GM18505 (cell line): ENCODE results near the gene TEX13D.

ENCODE experiments used
- ATAC-seq: cut with Tn5 transposase; IDR thresholded peaks from one replicate; pipeline ENCODE4 v1.9.1; 2021; ENCODE audit not compliant: unreplicated experiment
- POLR2A ChIP-seq: IDR thresholded peaks from 4 replicates; pipeline ENCODE4 v1.6.1; 2011; ENCODE audit warnings: borderline replicate concordance; ENCODE audit not compliant: insufficient read depth, insufficient read length; ENCODE audit errors: extremely low read depth

Gene TEX13D

DNA sequence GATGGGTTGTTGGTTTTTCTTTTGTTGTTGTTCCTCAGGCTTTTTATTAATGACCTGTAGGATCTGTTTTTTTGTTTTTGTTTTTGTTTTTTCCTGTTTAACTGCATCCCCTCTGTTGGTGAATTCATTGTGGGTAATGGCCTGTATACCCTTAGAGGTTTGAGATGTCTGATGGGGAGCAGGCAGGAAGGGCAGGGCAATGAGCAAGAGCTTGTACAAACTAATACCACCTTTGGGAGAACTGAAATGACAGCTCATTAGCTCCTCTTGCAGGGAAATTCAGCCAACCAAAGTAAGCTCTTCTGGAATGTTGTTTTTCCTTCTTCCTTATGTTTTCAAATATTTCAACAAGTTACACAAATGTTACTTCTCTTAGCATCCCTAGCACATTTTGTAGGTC lies 37.3 kb downstream of the TEX13D start:
- no peak for ATAC-seq
- TF ChIP-seq POLR2A: no peak

DNA sequence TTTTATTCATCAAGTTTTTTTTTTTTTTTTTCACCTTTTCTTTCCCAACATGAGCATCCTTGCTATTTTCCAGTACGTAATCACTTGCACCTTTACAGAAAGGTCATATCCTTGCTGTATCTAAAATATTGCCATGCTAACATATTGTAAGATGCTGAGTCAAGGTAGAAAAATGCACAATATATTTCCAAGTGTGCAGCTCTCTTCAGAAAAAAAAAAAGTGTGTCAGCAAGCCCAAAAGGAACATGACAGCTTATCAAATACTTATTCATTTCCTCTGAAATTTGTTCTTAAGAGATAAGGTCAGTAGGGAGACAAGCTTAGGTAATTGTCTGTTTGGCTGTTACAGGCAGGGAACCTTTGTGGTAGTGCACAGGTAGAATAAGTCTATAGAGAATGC lies 40.9 kb downstream of the TEX13D start:
- TF ChIP-seq POLR2A: no peak
- ATAC-seq: no peak

DNA sequence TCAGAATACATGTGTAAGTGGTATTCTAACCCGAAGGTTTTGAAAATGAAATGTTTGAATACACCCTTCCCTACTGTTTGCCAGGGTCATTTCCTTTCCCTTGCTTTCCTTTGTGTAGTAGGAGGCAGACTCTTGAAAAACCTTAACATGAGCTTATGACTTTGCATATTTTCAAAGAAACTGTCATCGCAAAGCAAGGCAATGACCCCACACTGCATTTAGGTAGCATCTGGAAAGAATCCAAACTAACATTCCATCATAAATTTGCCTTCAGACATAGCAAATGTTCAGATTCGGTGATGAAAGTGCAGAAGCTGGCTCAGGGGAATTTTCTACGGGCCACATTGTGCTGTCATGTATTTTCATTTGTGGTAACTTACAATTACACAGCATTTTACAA lies 46.2 kb downstream of the TEX13D start:
- no peak for ATAC-seq

GRCh38 chrX:124383354-124383753 lies 50.9 kb downstream of the TEX13D start:
- no peak for TF ChIP-seq POLR2A
- ATAC-seq: no peak

More for the DNA sequence above, 46.2 kb downstream of the TEX13D start:
- TF ChIP-seq POLR2A: no peak

- TF ChIP-seq POLR2A: no peak
- ATAC-seq: no peak
Measured at GRCh38 chrX:124386401-124386800, 53.9 kb downstream of the TEX13D start.
